Fibroblast of lung (primary cell): ENCODE data around the gene ETS1.

Experiments
- CTCF ChIP-seq, 2 donors: IDR thresholded peaks in 1 of 2; conservative IDR thresholded peaks in 1 of 2; 1 replicate in 1 of 2; 2 replicates in 1 of 2; pipeline ENCODE4 v1.5.1; 2011 to 2012; ENCODE audit warnings: low read length in 2 of 2, control low read depth in 1 of 2, inconsistent platforms in 1 of 2, low read depth in 1 of 2, mild to moderate bottlenecking in 1 of 2
- EZH2 ChIP-seq: IDR thresholded peaks from 2 replicates; pipeline ENCODE4 v1.5.1; 2012; ENCODE audit warnings: low read length, control low read depth, mild to moderate bottlenecking; ENCODE audit errors: missing control alignments

GRCh38 chr11:128559496-128560103, 27.8 kb downstream of the ETS1 start:
- TF ChIP-seq EZH2 (no peak), CTCF (conservative IDR thresholded peaks at IDR 0.05 in 1 of 2, IDR thresholded peaks at IDR 0.05 in 1 of 2; ENCODE audit: low read depth in 1 of 2, low read length in 2 of 2) (no peak)
